AG04449 (cell line): ENCODE results near the gene SCN4A.

ENCODE experiments used
- CTCF ChIA-PET: fragments of 350-600 bp; formaldehyde crosslinking; extraction: SDS; loops from one replicate; lab custom pipeline; 2021; ENCODE audit warnings: antibody characterized with exemption; lab: Yijun Ruan, JAX
- POLR2A ChIA-PET: fragments of 400-600, 350-600 bp; formaldehyde crosslinking; extraction: SDS; loops from one replicate; lab custom pipeline; 2020; ENCODE audit warnings: antibody characterized with exemption, inconsistent platforms; lab: Yijun Ruan, JAX
- DNase-seq: peaks from one replicate; pipeline ENCODE4 v3.0.0-alpha.2; 2010; ENCODE audit warnings: low read depth, low spot score
- H3K4me3 ChIP-seq: 2 replicates; pipeline ENCODE4 v1.5.1; 2011; ENCODE audit warnings: low read depth, mild to moderate bottlenecking, control low read depth, low read length
- TF ChIP-seq, protein P1 (sequence below): IDR thresholded peaks from one replicate; pipeline ENCODE4 v1.5.1; 2011; ENCODE audit warnings: mild to moderate bottlenecking, moderate library complexity, low read length, control low read depth, inconsistent platforms; ENCODE audit not compliant: insufficient read depth; ENCODE audit errors: missing control alignments

SCN4A gene

DNA sequence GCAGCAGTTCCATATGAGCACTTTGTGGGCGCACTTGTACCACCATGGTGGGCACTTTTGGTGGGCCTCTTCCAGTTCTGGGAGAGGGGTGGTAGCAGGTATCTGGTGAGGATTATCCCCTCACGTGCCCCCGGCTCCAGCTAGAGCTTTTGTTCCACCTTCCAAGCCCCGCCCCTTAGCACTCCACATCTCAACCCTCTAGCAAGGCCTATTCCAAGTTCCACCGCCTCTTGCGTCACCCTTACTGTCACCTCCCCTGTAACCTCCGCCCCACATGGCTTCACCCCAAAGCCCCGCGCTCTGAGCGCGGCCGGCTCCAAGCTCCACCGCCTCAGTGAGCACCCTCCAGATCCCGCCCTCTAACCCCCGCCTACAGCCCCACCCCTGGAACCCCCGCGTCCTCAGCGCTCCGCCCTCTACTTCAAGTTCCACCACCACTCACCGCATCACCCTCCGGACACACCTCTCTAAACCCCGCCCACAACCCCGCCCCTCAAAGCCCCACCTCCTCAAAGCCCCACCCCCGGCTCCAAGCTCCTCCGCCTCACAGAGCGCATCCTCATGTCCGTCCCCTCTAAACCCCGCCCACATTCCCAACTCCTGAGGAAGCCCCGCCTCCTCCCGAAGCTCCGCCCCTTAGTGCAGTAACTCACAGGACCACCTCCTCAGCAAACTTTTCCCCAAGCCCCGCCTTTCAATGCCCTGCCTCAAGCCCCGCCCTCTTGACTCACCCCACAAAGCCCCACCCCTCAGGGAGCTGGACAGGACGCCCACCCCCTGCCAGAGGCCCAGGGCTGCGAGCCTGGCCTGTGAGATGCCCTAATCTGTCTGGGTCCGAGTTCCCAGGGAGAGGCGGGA lies 11.1 kb downstream of the SCN4A start:
- no peak for DNase-seq
- no peak overlapping the region for H3K4me3 ChIP-seq
- ChIA-PET POLR2A (no interaction called here), CTCF (interaction anchor here (1.1 to 6.6 kb wide), 4 partner anchors 9 to 64 kb away, joined by 3 to 53 read pairs (median 4); partner anchors contain the start of gene GH1)
- TF ChIP-seq, protein P1, sequence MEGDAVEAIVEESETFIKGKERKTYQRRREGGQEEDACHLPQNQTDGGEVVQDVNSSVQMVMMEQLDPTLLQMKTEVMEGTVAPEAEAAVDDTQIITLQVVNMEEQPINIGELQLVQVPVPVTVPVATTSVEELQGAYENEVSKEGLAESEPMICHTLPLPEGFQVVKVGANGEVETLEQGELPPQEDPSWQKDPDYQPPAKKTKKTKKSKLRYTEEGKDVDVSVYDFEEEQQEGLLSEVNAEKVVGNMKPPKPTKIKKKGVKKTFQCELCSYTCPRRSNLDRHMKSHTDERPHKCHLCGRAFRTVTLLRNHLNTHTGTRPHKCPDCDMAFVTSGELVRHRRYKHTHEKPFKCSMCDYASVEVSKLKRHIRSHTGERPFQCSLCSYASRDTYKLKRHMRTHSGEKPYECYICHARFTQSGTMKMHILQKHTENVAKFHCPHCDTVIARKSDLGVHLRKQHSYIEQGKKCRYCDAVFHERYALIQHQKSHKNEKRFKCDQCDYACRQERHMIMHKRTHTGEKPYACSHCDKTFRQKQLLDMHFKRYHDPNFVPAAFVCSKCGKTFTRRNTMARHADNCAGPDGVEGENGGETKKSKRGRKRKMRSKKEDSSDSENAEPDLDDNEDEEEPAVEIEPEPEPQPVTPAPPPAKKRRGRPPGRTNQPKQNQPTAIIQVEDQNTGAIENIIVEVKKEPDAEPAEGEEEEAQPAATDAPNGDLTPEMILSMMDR = no peak

DNA sequence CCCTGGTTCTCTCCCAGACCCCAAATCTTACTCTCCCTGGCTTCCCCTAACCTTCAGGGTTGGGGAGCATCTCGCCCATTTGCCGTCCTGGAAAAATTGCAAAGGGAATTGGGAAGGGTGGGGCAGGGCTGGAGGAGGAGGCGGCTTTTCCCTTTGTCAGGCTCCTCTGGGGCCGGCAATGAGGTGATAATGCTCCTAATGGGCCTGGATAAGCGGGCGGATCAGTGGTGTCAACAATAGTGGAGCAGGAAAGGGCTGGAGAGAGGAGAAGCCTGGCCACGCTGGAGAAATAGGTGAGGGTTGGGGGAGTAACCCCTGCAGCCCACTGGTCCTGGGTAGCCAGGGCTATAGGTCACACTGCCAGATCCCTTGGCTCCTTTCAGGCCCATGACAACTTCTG lies 12.3 kb downstream of the SCN4A start:
- no peak for DNase-seq
- TF ChIP-seq, protein P1 = no peak
- CTCF ChIA-PET = interaction anchor here (6.6 kb wide), 1 partner anchor 14 kb away, joined by 53 read pairs; no protein-coding TSS in a partner anchor
- H3K4me3 ChIP-seq = no peak overlapping the region
- POLR2A ChIA-PET = no interaction called here

DNA sequence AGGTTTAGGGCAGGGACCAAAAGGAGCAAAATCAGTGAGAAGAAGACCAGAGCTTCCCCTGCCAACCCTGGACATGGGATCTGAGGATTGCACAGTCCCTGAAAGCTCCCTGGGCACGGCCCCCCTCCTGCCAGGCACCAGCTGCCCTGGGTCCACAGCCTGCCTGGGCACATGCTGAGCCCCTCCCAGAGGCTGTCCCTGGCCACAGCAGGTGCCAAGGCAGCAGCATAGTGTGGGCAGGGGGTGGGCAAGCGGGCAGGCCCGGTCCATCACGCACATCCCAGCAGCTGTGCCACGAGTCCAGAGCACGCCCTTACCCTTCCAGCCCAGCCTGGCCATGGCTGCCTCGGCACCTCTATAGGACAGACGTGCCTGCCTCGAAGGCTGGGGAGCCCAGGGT lies 12.7 kb downstream of the SCN4A start:
- POLR2A ChIA-PET = no interaction called here
- CTCF ChIA-PET = interaction anchor here (6.6 kb wide), 1 partner anchor 13 kb away, joined by 53 read pairs; no protein-coding TSS in a partner anchor
- TF ChIP-seq, protein P1 = no peak
- no peak overlapping the region for H3K4me3 ChIP-seq
- no peak for DNase-seq

DNA sequence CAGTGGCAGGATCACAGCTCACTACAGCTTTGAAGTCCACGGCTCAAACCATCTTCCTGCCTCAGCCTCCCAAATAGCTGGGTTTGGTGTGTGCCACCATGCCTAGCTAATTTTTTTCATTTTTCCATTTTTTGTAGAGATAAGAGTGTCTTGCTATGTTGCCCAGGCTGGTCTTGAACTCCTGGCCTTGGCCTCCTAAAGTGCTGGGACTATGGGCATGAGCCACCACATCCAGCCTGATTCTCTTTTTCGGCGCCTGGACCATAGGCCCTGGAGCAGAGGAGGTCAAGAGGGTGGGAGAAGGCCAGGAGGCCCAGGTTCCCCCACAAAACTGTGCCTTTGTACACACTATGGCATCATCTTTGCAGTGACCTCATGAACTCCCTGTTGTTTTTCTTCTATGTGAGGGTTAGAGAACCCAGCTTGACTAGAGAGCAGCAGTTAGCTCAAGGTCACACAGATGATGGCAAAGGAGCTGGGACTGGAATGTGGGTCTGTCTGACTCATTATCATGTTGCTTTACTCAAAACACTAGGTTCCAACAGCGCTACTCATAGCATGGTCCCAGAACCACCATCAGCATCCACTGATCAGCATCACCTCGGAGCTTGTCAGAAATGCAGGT lies 16.3 kb downstream of the SCN4A start:
- ChIA-PET POLR2A (no interaction called here), CTCF (interaction anchor here (1.1 to 4.8 kb wide), 6 partner anchors 10 to 178 kb away, joined by 3 to 44 read pairs (median 6); no protein-coding TSS in a partner anchor)
- no peak overlapping the region for H3K4me3 ChIP-seq
- TF ChIP-seq, protein P1 = no peak
- DNase-seq = no peak

DNA sequence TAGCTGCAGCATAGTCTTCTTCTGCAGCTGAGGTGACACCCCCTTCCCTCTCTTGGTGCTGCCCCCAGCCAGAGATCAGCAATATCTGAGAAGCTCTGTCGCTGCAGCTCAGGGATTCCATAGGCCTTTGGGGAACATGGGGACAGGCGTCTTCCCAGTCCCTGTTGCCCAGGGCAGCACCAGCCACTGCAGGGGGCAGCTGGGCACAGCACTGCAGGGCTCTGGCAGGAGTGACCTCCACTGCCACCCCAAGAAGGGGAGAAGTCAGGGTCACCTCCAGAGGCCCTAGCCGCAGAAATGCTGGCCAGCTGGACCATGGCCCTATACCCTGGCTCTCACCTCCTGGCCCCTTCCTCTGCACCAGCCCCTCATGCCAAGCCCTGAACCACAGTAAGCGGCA lies 16.9 kb downstream of the SCN4A start:
- ChIA-PET POLR2A (no interaction called here), CTCF (interaction anchor here (1.1 to 4.8 kb wide), 6 partner anchors 9 to 179 kb away, joined by 3 to 44 read pairs (median 6); no protein-coding TSS in a partner anchor)
- H3K4me3 ChIP-seq = no peak overlapping the region
- TF ChIP-seq, protein P1 = no peak
- no peak for DNase-seq

DNA sequence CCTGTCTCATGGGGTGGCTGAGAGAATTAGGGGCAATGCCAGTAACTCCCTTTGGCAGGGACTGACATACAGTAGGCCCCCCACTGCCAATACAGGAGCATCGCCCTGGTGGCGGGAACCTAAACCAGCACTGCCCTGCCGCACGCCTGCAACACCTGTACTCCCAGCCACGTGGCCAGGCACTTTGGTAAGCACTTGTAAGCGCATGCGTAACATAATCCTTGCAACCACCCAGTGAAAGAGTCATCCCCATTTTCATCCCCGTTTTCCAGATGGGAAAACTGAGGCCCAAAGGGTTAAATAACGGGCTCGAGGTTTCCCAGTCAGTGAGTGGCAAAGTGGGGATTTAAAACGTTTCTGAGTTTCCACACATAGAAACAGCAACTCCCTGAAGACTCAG lies 17.5 kb downstream of the SCN4A start:
- ChIA-PET POLR2A (no interaction called here), CTCF (interaction anchor here (0.7 to 4.8 kb wide), 4 partner anchors 9 to 30 kb away, joined by 3 to 44 read pairs (median 6); no protein-coding TSS in a partner anchor)
- TF ChIP-seq, protein P1 = no peak
- DNase-seq = no peak
- H3K4me3 ChIP-seq = no peak overlapping the region
